ENCODE data around the gene FOXI3.

FOXI3 gene

GRCh38 chr2:88452980-88453582 is 588 bp upstream of the FOXI3 start:
- H3K4me3 ChIP-seq (ENCODE audit: low read length), result no peak overlapping the region
- TF ChIP-seq, protein P1, sequence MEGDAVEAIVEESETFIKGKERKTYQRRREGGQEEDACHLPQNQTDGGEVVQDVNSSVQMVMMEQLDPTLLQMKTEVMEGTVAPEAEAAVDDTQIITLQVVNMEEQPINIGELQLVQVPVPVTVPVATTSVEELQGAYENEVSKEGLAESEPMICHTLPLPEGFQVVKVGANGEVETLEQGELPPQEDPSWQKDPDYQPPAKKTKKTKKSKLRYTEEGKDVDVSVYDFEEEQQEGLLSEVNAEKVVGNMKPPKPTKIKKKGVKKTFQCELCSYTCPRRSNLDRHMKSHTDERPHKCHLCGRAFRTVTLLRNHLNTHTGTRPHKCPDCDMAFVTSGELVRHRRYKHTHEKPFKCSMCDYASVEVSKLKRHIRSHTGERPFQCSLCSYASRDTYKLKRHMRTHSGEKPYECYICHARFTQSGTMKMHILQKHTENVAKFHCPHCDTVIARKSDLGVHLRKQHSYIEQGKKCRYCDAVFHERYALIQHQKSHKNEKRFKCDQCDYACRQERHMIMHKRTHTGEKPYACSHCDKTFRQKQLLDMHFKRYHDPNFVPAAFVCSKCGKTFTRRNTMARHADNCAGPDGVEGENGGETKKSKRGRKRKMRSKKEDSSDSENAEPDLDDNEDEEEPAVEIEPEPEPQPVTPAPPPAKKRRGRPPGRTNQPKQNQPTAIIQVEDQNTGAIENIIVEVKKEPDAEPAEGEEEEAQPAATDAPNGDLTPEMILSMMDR (IDR thresholded peaks at IDR 0.05; ENCODE audit: insufficient read depth, low read depth, low read length, missing control alignments), result no peak
- peak; percentile 15 for DNase-seq (ENCODE audit: low read depth)

DNA sequence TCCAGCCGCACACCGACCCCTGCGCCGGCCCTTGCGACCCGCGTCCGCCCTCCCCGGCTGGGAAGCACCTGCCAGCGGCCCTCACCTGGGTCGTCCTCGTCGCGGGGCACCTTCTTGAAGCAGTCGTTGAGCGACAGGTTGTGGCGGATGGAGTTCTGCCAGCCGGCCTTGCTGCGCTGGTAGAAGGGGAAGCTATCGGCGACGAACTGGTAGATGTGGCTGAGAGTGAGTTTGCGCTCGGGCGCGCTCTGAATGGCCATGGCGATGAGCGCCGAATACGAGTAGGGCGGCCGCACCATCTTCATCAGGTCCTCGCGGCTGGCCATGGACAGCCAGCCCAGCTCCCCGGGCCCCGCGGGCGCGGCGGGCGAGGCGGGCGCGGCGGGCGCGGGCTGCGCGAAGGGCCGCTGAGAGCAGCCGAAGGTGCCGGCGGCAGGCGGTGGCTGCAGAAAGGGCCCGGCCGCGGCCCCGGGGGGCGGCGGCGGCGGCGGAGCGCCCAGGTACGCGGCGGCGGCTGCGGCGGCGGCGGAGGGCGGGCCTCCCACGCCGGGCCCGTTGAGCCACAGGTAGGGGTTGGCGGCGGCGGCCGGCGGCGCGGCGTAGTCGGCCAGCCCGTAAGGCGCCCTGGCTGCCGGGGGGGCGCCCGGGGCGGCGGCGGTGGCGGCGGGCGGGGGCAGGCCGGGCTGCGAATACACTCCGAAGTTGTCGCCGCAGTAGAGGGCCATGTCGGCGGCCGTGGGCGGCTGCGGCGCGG is 505 bp downstream of the FOXI3 start:
- peak; percentile 21 for DNase-seq (ENCODE audit: low read depth)
- TF ChIP-seq, protein P1 (IDR thresholded peaks at IDR 0.05; ENCODE audit: insufficient read depth, low read depth, low read length, missing control alignments), result no peak
- no peak overlapping the region for H3K4me3 ChIP-seq (ENCODE audit: low read length)

- H3K4me3 ChIP-seq (ENCODE audit: low read length), result no peak overlapping the region
- DNase-seq (ENCODE audit: low read depth), result no peak
- TF ChIP-seq, protein P1 (IDR thresholded peaks at IDR 0.05; ENCODE audit: insufficient read depth, low read depth, low read length, missing control alignments), result no peak
These were observed 1.3 kb downstream of the FOXI3 start for GRCh38 chr2:88450925-88451810.

- no peak overlapping the region for H3K4me3 ChIP-seq (ENCODE audit: low read length)
- TF ChIP-seq, protein P1 (IDR thresholded peaks at IDR 0.05; ENCODE audit: insufficient read depth, low read depth, low read length, missing control alignments), result no peak
- DNase-seq (ENCODE audit: low read depth), result no peak
These were observed 2.3 kb downstream of the FOXI3 start for GRCh38 chr2:88450186-88450585.

GRCh38 chr2:88448248-88448647 is 4.2 kb downstream of the FOXI3 start:
- H3K4me3 ChIP-seq (ENCODE audit: low read length), result no peak overlapping the region
- DNase-seq (ENCODE audit: low read depth), result no peak
- TF ChIP-seq, protein P1 (IDR thresholded peaks at IDR 0.05; ENCODE audit: insufficient read depth, low read depth, low read length, missing control alignments), result no peak

DNA sequence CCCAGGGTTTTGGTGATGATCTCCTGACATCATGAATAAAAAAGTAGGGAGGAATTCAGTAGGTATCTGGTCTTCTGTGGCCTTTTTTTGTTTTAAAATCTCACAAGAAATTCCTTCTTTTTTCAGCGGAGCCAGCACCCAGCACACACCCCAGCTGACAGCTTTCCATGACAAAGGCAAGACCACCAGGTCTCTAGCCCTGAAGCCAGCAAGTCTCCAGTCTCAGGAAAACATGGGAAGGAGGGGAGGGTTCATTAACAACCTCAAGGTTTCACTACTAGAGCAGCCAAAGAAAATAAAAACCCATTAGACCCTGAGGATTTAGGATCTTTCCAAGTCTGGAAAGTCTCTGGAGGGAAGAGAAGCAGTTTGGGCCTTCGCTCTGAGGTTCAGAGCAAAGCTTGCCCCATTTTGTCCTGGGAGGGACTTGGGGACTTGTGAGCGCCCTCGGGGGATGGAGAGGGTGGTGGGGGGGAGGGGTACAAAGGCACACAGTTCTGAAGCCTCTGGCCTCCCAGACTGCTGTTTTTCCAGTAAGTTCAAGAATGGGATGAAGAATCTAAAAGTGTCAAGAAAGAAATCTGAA is 9.0 kb downstream of the FOXI3 start:
- H3K4me3 ChIP-seq (ENCODE audit: low read length), result no peak overlapping the region
- TF ChIP-seq, protein P1 (IDR thresholded peaks at IDR 0.05; ENCODE audit: insufficient read depth, low read depth, low read length, missing control alignments), result no peak
- DNase-seq (ENCODE audit: low read depth), result no peak

All from epithelial cell of esophagus (primary cell).